NCI-H2227 (cell line): ENCODE results near the gene RABGAP1L.
A peak's percentile ranks its signal among the peaks of the same experiment; 100 is the strongest.
"Not testable (repeated sequence)": the region's sequence is repeated elsewhere in the genome, so short reads cannot be mapped to it uniquely, and the experiment has no call there.

Source experiments
- DNase-seq: peaks from one replicate; lab custom pipeline; 2025; ENCODE audit not compliant: unreplicated experiment; lab: John Stamatoyannopoulos, UW

Gene RABGAP1L

DNA sequence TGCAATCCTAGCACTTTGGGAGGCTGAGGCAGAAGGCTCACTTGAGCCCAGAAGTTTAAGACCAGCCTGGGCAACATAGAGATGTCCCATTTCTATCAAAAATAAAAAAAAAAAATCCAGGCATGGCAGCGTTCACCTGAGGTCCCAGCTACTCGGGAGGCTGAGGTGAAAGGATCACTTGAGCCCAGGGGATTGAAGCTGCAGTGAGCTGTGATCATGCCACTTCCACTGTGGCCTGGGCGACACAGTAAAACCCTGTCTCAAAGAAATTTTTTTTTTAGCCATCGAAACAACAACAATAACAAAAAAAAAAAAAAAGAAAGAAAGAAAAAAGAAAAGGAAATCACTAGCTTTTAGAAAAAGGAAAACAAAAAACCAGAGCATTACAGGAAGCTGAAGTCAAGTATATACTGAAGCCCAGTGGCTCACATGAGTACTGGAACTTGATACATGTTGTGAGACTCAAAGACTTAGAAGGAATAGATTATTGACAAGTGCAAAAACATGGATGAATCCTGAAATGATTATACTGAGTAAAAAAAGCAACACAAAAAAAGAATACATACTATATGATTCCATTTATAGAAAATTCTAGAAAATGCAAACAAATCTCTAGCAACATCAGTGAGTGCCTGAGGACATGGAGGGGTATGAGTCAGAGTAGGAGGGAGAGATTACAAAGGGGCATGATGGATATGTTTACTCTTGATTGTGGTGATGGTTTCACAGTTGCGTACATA is 6.1 kb upstream of the RABGAP1L start:
- no peak for DNase-seq

DNA sequence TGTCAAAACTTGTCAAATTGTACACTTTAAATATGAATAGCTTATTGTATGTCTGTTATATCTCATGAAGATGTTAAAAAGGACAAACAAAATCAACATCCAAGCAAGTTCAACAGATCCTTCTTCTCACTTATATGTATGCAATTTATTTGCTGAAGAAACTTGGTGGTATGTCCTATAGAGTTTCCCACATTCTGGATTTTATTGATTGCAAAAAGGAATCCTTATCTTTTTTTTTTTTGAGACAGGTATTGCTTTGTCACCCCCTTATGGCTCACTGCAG is 5.6 kb upstream of the RABGAP1L start:
- no peak for DNase-seq

DNA sequence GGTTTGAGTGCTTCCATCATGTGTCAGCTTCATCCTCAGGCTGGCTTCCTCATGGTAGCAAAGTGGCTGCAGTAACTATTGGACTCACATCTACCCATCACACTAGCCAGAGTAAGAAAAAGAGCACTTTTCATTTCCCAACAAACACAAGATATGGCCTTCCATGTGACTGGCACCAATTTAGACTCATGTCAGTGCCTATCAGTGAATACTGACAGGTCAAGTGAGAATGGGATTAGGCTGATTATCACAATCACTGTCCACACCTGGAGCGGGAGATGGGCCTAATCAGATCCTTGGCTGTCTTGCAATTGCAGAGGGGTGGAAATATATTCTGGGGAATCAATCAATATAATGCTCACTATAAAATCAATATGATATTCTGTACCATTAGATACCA is 2.9 kb upstream of the RABGAP1L start:
- no peak for DNase-seq

DNA sequence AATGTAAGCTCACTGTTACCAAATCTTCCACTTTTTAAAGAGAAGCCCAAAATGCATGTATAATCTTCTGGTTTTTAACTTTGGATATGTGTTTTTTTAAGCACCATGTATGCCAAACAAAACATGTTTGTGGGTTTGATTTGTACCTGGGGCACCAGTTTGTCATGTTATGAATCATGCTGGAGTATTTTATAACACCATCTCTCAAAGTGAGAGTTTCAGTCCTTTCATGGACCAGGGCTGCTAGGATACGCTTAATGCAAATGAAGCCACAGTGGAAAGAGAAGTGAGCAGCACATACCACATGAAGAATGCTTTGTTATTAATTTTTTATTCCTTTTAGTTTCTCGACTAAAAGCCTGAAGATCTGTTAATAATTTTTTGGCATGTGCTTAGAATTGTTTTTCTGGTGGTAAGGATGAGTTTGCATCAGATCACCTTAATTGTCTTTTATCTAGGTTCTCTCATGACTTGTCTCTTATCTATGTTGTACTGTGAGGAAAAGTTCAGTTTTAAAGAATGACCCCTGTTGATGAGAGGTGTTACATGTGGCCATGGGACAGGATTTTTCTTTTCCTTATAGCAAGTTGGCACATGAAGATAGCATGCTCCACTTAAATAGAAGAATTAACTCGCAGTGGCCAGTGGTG is 2.0 kb upstream of the RABGAP1L start:
- no peak for DNase-seq

DNA sequence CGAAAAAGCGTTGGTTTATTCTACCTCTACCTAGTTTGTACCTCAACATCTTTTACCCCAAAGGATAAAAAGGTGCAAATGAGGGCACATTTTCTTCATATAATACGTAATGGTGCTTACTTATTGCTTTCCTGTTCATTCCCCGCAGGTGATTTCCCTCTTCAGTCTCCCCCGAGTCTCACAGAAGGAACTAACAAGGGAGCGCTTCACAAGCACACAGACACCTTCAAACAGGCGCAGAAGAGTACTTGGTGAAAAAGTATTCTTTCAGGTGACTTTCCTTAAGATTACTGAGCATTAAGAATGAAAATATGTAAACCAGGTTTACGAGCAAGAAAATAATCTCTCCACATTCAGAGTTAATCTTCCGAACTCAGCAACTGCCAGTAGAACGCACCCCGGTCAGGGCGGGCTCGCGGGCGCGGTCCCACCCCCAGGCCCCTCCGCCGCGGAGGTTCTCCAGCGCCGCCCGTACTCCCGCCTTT is 511 bp upstream of the RABGAP1L start:
- DNase-seq: no peak

DNA sequence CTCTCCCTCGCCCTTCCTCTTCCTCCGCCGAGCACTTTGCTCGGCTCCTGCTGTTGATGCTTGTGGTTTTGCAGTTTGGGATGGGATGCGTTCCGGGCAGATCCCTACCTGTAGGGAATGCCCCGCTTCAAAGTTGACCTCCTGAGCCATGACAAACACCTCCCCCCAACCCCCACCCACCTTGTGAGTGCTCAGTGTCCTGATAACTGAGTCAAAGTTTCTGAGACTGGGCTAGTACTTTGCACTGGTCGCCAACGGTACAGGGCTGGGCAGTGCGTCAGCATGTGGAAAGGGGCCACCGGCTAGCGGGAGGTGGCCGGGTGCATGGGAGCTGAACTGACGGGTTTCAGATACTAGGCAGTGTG is 771 bp downstream of the RABGAP1L start:
- peak; percentile 28 for DNase-seq

DNA sequence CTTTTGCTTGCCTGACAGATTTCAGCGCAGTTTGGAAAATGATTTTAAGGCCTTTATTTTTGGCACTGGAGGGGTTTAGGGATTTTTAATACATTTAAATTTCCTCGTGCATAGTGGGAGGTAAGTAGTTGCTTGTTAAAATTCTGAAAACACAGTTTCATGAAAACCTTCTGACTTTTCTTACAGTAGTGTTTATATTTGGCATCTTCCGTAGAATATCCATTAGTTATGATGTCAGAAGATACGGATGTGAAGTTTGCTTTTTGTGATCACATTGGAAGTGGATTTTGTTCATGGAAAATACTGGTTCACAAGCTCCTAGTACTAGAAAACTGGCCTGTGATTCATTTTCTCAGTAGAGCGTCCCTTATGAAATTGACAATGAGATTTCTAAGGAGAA is 1.3 kb downstream of the RABGAP1L start:
- DNase-seq: no peak

DNA sequence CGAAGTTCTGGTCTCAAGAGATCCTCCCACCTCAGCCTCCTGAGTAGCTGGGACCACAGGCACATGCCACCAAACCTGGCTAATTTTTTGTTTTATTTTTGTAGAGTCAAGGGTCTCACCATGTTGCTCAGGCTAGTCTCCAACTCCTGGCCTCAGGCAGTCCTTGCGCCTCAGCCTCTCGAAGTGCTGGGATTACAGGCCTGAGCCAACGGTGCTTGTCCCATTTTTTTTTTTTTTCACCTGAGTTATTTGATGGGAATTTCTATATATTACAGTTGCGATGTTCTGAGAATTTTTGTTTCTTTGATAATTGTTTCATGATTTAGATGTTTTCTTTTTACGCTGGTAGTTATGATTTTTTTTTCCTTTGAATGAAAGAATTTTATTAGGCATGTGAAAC is 2.5 kb downstream of the RABGAP1L start:
- DNase-seq: no peak

DNA sequence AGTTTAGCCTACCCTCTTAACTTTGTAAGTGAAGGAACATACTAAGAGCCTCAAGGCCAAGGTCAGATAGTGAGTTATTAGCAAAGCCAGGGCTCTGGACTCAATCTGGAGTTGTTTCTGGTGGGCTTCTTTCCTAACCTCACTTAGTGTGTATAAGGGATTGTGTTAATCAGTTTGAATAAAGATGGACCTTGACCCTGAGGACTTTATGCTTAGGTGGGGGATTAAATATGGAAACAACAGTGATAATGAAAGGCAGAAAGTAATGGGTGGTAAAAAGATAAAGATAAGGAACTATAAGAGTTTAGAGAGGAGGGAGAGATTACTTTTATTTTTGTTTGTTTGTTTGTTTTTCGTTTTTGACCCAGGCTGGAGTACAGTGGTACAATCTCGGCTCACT is 5.5 kb downstream of the RABGAP1L start:
- no peak for DNase-seq

DNA sequence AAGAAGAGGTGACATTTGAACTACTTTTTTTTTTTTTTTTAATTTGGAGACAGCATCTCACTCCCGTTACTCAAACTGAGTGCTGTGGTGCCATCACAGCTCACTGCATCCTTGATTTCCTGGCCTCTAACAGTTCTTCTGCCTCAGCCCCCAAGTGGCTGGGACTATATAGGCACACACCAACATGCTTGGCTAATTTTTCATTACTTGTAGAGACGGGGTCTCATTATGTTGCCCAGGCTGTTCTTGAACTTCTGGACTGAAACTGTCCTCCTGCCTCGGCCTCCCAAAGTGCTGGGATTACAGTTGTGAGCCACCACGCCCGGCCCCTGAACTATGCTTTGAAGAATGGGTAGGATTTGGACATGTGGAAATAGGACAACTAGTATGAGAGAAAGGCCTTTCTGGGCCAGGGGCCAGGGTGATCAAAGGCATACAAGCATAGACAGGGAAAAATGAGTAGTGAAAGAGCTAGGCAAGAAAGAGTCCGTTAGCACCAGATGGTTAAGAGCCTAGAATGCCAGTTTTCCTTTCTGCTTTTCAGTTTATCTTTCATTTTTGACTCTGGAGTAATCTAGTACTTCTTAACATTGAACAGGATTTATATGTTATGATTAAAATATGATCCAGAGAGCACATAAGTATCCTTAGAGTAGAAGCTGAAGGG is 6.3 kb downstream of the RABGAP1L start:
- no peak for DNase-seq

DNA sequence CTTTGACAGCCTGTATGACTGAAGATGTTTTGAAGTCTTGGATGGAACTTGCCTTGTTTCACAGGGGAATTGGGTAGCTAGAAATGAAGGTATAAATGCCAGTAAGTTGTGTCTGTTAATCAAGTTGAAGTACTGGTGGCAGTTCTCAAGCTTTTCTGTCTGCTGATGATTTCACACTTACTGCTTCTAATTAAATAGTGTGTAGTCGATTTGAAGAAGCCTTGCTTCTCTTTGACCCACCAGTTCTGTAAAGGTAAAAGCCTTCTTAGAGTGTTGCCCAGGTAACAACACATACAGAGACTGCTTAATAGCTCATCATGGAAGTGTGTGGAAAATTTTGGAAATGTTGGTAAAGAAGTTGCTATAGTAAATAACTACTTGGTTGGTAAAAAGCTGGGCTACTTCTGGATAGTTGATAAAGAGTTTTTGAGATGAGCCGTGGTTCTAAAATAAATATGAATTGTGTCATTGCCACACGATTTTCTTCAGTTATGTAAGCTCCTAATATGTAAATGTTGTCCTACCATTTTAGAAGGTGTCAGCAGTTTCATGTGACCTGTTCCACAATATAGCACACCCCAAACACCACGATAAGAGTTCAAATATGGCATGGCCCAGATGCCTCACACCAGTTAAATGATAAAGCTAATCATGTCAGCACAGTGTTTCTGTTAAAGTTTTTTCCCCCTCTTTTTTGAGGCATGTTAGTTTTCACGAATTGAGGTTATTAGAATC is 7.4 kb downstream of the RABGAP1L start:
- DNase-seq: no peak

DNA sequence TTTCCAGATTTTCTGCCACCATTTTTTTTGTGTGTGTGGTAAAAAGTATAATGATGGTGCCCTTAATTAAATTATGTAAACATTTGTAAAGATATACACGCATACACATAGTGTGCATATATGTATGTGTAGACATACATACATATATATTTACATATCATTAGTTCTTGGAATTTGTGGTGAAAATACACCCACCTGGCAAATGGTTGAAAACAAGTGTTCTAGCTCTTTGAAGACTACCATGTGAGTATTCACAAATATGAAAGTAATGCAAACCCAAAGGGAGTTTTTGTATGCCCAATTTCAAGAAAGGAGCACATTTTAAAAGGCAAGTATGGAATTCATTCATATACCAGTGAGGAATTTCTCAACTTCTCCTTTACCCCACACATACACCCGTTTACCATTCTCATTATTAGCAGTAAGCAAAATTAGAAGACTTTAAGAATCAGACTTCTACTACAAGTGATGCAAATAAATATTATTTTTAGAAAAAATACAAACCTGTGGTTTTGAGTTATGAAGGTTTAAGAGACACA is 8.0 kb downstream of the RABGAP1L start:
- no peak for DNase-seq

DNA sequence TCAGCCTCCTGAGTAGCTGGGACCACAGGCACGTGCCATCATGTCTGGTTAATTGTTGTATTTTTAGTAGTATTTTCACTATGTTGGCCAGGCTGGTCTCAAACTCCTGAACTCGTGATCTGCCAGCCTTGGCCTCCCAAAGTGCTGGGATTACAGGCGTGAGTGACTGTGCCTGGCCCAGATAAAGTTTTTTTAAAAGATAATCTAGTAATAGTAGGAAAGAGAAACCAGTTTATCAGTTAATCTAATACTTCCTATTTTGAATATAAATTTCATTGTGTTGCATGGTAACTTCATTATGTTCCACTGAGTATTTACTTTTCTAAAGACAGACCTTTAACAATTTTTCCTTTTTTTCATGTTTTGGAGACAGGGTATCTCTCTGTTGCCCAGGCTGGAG is 10.0 kb downstream of the RABGAP1L start:
- no peak for DNase-seq

DNA sequence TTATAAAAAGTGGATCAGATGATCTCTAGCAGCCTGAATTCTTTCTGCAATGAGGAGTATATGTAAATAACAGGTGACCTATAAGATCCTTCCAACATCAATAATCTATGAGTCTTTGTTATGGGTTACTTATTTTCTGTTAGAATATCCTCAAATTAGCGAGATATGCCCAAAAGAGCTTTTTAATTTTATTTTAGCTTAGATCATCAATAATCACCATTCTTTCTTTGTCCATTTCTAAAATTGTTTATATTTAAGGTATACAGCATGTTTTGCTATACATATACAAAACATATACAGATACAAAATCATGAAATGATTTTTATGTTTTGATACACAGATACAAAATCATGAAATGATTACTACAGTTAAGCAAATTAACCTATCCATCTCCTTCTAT is 11.8 kb downstream of the RABGAP1L start:
- no peak for DNase-seq

DNA sequence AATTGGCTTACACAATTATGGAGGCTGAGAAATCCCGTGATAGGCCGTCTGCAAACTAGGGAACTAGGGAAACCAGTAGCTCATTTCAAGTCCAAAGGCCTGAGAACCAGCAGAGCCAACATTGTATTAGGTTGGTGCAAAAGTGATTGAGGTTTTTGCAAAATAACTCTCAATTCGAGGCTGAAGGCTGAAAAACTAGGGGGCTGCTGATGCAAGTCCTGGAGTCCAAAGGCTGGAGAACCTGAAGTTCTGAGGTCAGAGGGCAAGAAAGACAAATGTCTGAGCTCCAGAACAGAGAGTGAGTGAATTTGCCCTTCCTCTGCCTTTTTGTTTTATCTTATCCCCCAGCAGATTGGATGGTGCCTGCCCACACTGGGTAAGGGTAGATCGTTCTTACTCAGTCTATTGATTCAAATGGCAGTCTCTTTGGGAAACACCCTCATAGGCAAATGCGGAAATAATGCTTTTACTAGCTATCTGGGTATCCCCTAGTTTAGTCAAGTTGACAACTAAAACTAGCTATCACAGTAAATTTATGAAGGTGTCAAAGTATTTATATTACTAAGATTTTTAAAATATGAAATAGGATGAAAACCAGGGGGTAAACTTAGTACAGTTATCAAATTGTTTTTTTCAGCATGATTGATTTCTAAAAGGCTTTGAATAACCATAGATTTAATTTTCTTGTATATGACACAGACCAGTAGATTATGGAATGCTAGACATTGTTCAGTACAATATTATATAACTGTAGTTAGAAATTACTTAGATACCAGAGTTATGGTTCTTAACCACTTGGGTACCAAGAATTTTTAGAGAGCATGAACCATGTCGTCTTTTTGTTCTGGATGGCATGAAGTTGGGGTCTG is 15.4 kb downstream of the RABGAP1L start:
- no peak for DNase-seq

DNA sequence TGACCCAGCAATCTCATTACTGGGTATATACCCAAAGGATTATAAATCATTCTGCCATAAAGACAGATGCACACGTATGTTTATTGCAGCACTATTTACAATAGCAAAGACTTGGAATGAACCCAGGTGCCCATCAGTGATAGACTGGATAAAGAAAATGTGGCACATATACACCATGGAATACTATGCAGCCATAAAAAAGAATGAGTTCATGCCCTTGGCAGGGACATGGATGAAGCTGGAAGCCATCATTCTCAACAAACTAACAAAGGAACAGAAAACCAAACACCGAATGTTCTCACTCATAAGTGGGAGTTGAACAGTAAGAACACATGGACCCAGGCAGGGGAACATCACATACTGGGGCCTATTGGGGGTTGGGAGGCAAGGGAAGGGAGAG is 19.1 kb downstream of the RABGAP1L start:
- DNase-seq: not testable (repeated sequence)

DNA sequence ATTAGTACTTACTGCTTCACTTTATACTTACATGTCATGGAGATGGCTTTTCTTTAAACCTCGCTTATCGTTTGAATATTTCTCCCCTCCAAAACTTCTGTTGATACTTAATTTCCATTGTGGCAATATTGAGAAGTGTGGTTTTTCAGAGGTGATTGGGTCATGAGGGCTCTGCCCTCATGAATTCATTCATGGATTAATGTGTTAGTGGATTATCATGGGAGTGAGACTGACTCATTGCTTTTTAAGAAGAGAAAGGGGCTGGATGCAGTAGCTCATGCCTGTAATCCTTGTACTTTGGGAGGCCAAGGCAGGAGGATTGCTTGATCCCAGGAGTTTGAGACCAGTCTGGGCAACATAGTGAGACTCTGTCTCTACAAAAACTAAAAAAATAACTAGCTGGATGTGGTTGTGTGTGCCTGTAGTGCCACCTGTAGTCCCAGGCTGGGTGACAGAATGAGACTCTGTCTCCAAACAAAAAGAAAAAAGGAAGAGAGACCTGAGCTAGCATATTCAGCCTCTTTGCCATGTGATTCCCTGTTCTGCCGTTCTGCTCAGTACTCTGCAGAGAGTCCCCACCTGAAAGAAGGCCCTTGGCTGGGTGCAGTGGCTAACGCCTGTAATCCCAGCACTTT is 30.2 kb downstream of the RABGAP1L start:
- DNase-seq: no peak

DNA sequence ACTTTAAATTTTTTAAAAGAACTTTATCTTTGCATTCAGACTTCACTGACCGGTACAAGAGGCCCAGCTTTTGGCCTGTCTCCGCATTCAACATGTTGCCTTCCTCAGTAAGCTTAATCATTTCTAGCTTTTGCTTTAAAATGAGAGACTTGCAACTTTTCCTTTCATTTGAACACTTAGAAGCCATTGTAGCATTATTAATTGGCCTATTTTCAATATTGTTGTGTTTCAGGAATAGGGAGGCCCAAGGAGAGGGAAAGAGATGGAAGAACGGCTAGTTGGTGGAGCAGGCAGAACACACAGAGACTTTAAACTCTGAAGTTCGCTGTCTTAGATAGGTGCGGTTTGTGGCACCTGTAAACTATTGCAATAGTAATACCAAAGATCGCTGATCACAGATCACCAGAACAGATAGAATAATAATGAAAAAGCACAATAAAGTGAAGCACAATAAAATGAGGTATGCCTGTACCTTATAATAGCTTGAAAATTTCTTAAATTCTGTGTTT is 31.4 kb downstream of the RABGAP1L start:
- no peak for DNase-seq

DNA sequence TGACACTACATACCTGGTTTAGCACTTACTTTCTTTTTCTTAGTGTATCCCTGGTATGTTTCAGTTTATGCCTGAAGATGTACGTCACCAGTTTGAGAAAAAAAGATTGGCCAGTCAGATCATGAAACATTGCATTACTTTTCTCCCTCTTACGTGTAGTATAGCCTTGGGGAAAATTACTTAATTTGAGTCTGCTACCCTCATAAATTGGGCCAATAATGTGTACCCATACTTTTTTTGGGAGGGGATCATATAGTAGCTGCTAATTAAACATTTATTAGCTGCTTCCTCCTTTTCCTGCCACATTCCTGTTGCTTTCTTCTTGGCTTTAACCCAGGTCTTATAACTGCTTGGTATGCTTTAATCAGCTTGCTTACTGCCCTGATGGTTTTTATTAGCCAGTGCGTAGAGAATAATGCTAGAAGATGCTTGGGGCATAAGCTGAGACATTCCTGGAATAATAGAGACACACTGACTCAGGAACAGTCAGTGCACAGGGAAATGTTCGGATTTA is 32.1 kb downstream of the RABGAP1L start:
- DNase-seq: no peak

DNA sequence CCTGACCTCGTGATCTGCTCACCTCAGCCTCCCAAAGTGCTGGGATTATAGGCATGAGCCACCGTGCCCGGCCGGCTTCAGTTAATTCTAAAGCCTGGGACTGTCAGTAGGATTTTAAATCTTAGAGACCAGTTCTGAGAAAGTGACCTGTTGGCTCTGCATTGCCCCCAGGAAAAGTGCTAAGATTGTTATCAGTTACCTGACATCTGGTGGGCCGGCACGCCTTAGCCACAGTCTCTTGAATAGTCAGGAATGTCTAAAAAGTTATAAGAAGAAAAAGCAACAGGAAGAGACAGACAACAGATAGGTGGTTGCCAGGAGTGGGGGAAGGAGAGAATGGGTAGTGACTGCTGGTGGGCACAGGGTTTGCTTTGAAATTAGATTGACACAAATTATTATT is 35.1 kb downstream of the RABGAP1L start:
- DNase-seq: no peak
